ENCODE measurements around the gene YAP1. TPM values are rescaled to one million over a fixed set of nuclear protein-coding genes. Genes with fewer than 3 reads are reported as not detected.
"Not testable (repeated sequence)": the region's sequence is repeated elsewhere in the genome, so short reads cannot be mapped to it uniquely, and the experiment has no call there.

The YAP1 gene
- total and polyA plus RNA-seq, 7 experiments from 2014 or later, result 0.15 TPM; not detected in 6

DNA sequence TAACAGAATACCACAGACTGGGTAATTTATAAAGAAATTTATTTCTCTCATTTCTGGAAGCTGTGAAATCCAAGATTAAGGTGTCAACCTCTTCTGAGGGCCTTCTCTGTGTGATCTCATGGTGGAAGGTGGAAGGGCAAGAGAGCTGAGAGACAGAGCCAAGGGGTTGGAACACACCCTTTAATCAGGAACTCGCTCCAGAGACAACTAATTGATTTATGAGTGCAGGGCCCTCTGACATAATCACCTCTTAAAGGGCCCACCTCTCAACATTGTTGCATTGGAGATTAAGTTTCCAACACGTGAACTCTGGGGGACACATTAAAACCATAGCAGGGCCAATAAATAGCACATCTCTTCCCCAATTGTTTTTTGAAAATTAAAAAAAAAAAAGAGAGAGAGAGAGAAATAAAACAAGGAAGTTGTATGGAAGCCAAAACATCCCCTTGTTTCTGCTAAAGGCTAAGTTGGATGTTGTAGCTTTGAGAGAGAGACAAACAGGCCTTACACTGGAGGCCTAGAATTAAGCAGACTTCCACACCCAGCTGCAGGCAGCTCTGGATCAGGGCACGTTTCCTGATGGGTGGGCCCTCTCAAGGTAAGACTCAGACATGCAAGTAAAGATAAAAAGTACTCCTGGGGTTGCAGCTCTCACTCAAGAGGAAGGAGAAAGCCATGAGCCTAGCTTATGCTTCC is 142.9 kb downstream of the YAP1 start:
- H3K9me3 Mint-ChIP-seq, result peaks cover 0 to 2% (median 0%) of the 10 kb centered on the region in 11 donors
- no peaks in the 10 kb centered on the region for H3K4me1 Mint-ChIP-seq
- H3K4me3 ChIP-seq (ENCODE audit: low read length), result no peak overlapping the region
- no peak overlapping the region for H3K27ac ChIP-seq (ENCODE audit: low read depth, low read length)
- H3K27me3 Mint-ChIP-seq, result peaks cover 0 to 4% (median 0%) of the 10 kb centered on the region in 5 donors
- no peak for DNase-seq
- no peaks in the 10 kb centered on the region for H3K36me3 Mint-ChIP-seq
- no peaks in the 10 kb centered on the region for H3K4me1 ChIP-seq (ENCODE audit: control insufficient read depth in 2 of 2, insufficient read depth in 2 of 2, low read length in 2 of 2)
- H3K36me3 ChIP-seq (ENCODE audit: control insufficient read depth in 2 of 3, insufficient read depth in 3 of 3, low read length in 3 of 3), result no peaks in the 10 kb centered on the region
- ATAC-seq, result no peak
- intact Hi-C loops (cut with micrococcal nuclease), result no loop called here
- CTCF ChIA-PET, result interaction anchor here (0.6 to 1.7 kb wide), 2 partner anchors 9 to 12 kb away, joined by 3 to 4 read pairs; no protein-coding TSS in a partner anchor
- no peaks in the 10 kb centered on the region for H3K27me3 ChIP-seq (ENCODE audit: control insufficient read depth in 2 of 2, insufficient read depth in 2 of 2, low read length in 2 of 2)
- H3K9me3 ChIP-seq (ENCODE audit: control insufficient read depth in 2 of 3, low read length in 3 of 3), result no peaks in the 10 kb centered on the region
- H3K4me3 Mint-ChIP-seq, result no peak overlapping the region
- POLR2A ChIA-PET, result no interaction called here
- H3K27ac Mint-ChIP-seq, result no peak overlapping the region

DNA sequence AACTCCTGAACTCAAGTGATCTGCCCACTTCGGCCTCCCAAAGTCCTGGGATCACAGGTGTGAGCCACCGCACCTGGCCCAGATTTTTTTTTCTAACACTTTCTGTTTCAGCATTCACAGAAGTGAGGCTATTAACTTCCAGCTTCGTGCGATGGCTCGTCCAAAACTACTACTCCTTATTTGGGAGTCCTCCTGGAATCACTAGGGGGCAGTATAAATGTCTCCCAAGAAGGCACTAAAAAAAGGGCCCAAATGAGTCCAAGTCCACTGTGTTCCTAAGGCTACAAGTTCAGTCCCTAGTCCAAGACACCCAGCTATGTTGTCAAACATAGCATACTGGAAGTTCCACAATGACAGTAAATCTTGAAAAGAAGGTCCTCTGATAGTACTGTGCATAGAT is 143.8 kb downstream of the YAP1 start:
- no peaks in the 10 kb centered on the region for H3K4me1 ChIP-seq (ENCODE audit: control insufficient read depth in 2 of 2, insufficient read depth in 2 of 2, low read length in 2 of 2)
- no peak for ATAC-seq
- no peaks in the 10 kb centered on the region for H3K36me3 ChIP-seq (ENCODE audit: control insufficient read depth in 2 of 3, insufficient read depth in 3 of 3, low read length in 3 of 3)
- H3K27ac ChIP-seq (ENCODE audit: low read depth, low read length), result no peak overlapping the region
- intact Hi-C loops (cut with micrococcal nuclease), result loop anchor here in 1 of 2 donors (1.0 kb wide), 2 partner anchors 14 to 412 kb away; no protein-coding TSS in a partner anchor
- no peak for DNase-seq
- CTCF ChIA-PET, result interaction anchor here (1.7 kb wide), 1 partner anchor 11 kb away, joined by 4 read pairs; no protein-coding TSS in a partner anchor
- Mint-ChIP-seq H3K4me3 (no peak overlapping the region), H3K27ac (no peak overlapping the region), H3K27me3 (no peaks in the 10 kb centered on the region), H3K9me3 (peaks cover 0 to 2% (median 0%) of the 10 kb centered on the region in 11 donors), H3K36me3 (no peaks in the 10 kb centered on the region), H3K4me1 (no peaks in the 10 kb centered on the region)
- POLR2A ChIA-PET, result no interaction called here
- no peaks in the 10 kb centered on the region for H3K9me3 ChIP-seq (ENCODE audit: control insufficient read depth in 2 of 3, low read length in 3 of 3)
- no peak overlapping the region for H3K4me3 ChIP-seq (ENCODE audit: low read length)
- H3K27me3 ChIP-seq (ENCODE audit: control insufficient read depth in 2 of 2, insufficient read depth in 2 of 2, low read length in 2 of 2), result no peaks in the 10 kb centered on the region

DNA sequence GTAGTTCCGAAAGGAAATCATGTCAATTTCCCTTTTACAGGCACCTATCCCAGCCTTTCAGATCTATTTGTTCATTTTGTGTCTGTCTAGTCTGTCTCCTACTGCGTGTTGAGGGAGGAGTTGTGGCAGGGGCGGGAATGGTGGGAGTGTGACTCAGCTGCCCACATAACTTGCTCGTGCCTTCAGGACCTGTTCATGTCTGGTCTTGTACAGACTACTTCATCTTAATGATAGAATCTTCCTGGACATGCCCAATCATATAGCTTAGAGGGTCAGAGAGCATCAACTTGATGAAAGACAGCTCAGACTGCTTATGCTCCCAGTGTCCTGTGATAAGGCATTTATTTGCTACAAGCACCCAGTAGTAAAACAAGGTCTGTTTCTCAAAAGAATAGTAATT is 146.0 kb downstream of the YAP1 start:
- no peaks in the 10 kb centered on the region for H3K27me3 ChIP-seq (ENCODE audit: control insufficient read depth in 2 of 2, insufficient read depth in 2 of 2, low read length in 2 of 2)
- no peaks in the 10 kb centered on the region for H3K36me3 Mint-ChIP-seq
- ChIA-PET POLR2A (no interaction called here), CTCF (interaction anchor here (2.9 kb wide), 1 partner anchor 13 kb away, joined by 7 read pairs; no protein-coding TSS in a partner anchor)
- H3K4me3 ChIP-seq (ENCODE audit: low read length), result no peak overlapping the region
- H3K4me1 Mint-ChIP-seq, result no peaks in the 10 kb centered on the region
- peaks cover 0 to 2% (median 0%) of the 10 kb centered on the region in 11 donors for H3K9me3 Mint-ChIP-seq
- H3K27me3 Mint-ChIP-seq, result no peaks in the 10 kb centered on the region
- H3K4me3 Mint-ChIP-seq, result no peak overlapping the region
- DNase-seq (no peak), ATAC-seq (no peak)
- H3K4me1 ChIP-seq (ENCODE audit: control insufficient read depth in 2 of 2, insufficient read depth in 2 of 2, low read length in 2 of 2), result no peaks in the 10 kb centered on the region
- H3K9me3 ChIP-seq (ENCODE audit: control insufficient read depth in 2 of 3, low read length in 3 of 3), result no peaks in the 10 kb centered on the region
- intact Hi-C loops (cut with micrococcal nuclease), result no loop called here
- no peak overlapping the region for H3K27ac Mint-ChIP-seq
- no peaks in the 10 kb centered on the region for H3K36me3 ChIP-seq (ENCODE audit: control insufficient read depth in 2 of 3, insufficient read depth in 3 of 3, low read length in 3 of 3)
- H3K27ac ChIP-seq (ENCODE audit: low read depth, low read length), result no peak overlapping the region

DNA sequence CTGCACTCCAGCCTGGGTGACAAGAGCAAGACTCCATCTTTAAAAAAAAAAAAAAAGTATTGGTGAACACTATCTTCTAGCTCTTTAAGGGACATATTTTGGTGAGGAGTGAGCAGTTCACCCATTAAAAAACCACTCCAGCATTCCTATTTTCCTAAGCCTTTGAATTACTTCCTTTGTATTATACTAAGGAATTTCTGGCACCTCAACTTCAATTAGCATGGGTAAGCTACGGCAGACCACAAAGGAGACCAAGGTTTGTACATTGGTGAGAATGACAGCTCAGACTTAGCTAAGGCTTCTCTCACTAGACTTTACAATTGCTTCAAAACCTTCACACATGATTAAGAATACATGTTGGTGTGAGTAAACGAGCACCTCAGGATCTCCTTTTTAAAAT is 150.0 kb downstream of the YAP1 start:
- Histone ChIP-seq H3K27ac (ENCODE audit: low read depth, low read length) (no peak overlapping the region), H3K4me1 (ENCODE audit: control insufficient read depth in 2 of 2, insufficient read depth in 2 of 2, low read length in 2 of 2) (no peaks in the 10 kb centered on the region), H3K27me3 (ENCODE audit: control insufficient read depth in 2 of 2, insufficient read depth in 2 of 2, low read length in 2 of 2) (no peaks in the 10 kb centered on the region), H3K36me3 (ENCODE audit: control insufficient read depth in 2 of 3, insufficient read depth in 3 of 3, low read length in 3 of 3) (no peaks in the 10 kb centered on the region), H3K4me3 (ENCODE audit: low read length) (no peak overlapping the region), H3K9me3 (ENCODE audit: control insufficient read depth in 2 of 3, low read length in 3 of 3) (no peaks in the 10 kb centered on the region)
- ATAC-seq, result no peak
- intact Hi-C loops (cut with micrococcal nuclease), result loop anchor here in 1 of 2 donors (10.0 kb wide), 1 partner anchor 845 kb away; the partner anchor contains the start of gene DYNC2H1
- CTCF ChIA-PET, result interaction anchor here (0.9 kb wide), 1 partner anchor 9 kb away, joined by 3 read pairs; no protein-coding TSS in a partner anchor
- no peaks in the 10 kb centered on the region for H3K9me3 Mint-ChIP-seq
- no peaks in the 10 kb centered on the region for H3K4me1 Mint-ChIP-seq
- peaks cover 0 to 5% (median 0%) of the 10 kb centered on the region in 5 donors for H3K27me3 Mint-ChIP-seq
- DNase-seq, result no peak
- H3K4me3 Mint-ChIP-seq, result no peak overlapping the region
- no peaks in the 10 kb centered on the region for H3K36me3 Mint-ChIP-seq
- POLR2A ChIA-PET, result no interaction called here
- H3K27ac Mint-ChIP-seq, result no peak overlapping the region

DNA sequence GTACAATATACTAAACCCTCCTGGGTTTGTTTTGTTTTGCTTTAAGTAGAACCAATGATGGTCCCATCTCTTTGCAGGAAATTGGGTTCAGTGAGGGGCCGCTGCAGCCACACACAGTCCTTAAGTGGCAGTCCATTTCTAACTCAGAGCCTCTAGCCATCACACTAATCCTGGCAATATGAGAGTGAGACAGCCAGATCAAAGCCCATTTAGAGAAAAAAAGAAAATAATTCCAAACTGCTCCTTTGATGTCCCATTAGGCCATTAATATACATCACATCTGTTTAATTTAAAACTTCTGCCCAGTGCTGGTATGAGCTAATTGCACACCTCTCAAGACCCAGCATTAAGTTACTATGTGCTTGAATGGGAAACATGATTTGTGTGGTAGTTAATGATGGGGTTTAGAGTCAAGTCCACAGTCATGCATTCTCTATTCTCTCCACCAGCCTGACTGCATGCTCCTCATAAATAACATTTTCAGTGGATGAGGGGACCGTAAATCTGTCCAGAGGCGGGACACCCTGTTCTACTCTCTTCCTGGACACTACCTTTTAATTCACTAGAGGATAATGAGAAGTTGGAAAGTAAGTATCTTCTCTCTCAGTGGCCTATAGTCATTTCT is 153.2 kb downstream of the YAP1 start:
- H3K4me3 Mint-ChIP-seq, result no peak overlapping the region
- Histone ChIP-seq H3K27me3 (ENCODE audit: control insufficient read depth in 2 of 2, insufficient read depth in 2 of 2, low read length in 2 of 2) (no peaks in the 10 kb centered on the region), H3K4me3 (ENCODE audit: low read length) (no peak overlapping the region), H3K27ac (ENCODE audit: low read depth, low read length) (no peak overlapping the region), H3K4me1 (ENCODE audit: control insufficient read depth in 2 of 2, insufficient read depth in 2 of 2, low read length in 2 of 2) (no peaks in the 10 kb centered on the region), H3K9me3 (ENCODE audit: control insufficient read depth in 2 of 3, low read length in 3 of 3) (no peaks in the 10 kb centered on the region), H3K36me3 (ENCODE audit: control insufficient read depth in 2 of 3, insufficient read depth in 3 of 3, low read length in 3 of 3) (no peaks in the 10 kb centered on the region)
- H3K27ac Mint-ChIP-seq, result no peak overlapping the region
- peaks cover 4 to 10% (median 8%) of the 10 kb centered on the region in 7 donors for H3K4me1 Mint-ChIP-seq
- peaks cover 0 to 20% (median 0%) of the 10 kb centered on the region in 5 donors for H3K27me3 Mint-ChIP-seq
- DNase-seq, result no peak
- intact Hi-C loops (cut with micrococcal nuclease), result loop anchor here in 1 of 2 donors (10.0 kb wide), 1 partner anchor 841 kb away; the partner anchor contains the start of gene DYNC2H1
- no peaks in the 10 kb centered on the region for H3K36me3 Mint-ChIP-seq
- CTCF ChIA-PET, result no interaction called here
- POLR2A ChIA-PET, result no interaction called here
- no peak for ATAC-seq
- no peaks in the 10 kb centered on the region for H3K9me3 Mint-ChIP-seq

DNA sequence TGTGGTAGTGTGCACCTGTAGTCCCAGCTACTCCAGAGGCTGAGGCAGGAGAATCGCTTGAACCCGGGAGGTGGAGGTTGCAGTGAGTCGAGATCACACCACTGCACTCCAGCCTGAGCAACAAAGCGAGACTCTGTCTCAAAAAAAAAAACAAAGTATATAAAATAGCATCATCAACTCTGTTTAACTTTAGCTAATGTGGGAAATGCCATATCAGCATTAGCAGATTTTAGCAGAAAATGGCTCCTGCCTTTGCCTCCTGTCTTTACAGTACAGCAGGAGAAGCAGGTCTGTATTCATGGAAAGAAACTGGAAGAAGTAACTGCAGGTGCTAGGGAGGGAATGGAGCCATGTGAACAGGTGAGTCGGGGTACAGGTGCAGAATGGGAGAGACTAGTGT is 154.5 kb downstream of the YAP1 start:
- ATAC-seq; POLR2A ChIA-PET; H3K4me1 ChIP-seq (ENCODE audit: control insufficient read depth in 2 of 2, insufficient read depth in 2 of 2, low read length in 2 of 2); H3K36me3 Mint-ChIP-seq; H3K9me3 ChIP-seq (ENCODE audit: control insufficient read depth in 2 of 3, low read length in 3 of 3); H3K36me3 ChIP-seq (ENCODE audit: control insufficient read depth in 2 of 3, insufficient read depth in 3 of 3, low read length in 3 of 3); H3K27me3 ChIP-seq (ENCODE audit: control insufficient read depth in 2 of 2, insufficient read depth in 2 of 2, low read length in 2 of 2); H3K9me3 Mint-ChIP-seq; H3K27ac ChIP-seq (ENCODE audit: low read depth, low read length); H3K4me3 Mint-ChIP-seq; DNase-seq; H3K4me3 ChIP-seq (ENCODE audit: low read length): not testable (repeated sequence)
- intact Hi-C loops (cut with micrococcal nuclease), result loop anchor here in 1 of 2 donors (10.0 kb wide), 1 partner anchor 840 kb away; the partner anchor contains the start of gene DYNC2H1
- Mint-ChIP-seq H3K27me3 (peaks cover 0 to 29% (median 5%) of the 10 kb centered on the region in 5 donors), H3K27ac (peak overlapping the region in 1 of 9 donors; percentile 59), H3K4me1 (peaks cover 11 to 21% (median 20%) of the 10 kb centered on the region in 7 donors)
- CTCF ChIA-PET, result interaction anchor here (1.4 kb wide), 1 partner anchor 11 kb away, joined by 4 read pairs; no protein-coding TSS in a partner anchor
